GM12891 (cell line): ENCODE measurements around the gene SAP30BP.

Experiments used
- POLR2A ChIP-seq: IDR thresholded peaks from 2 replicates; pipeline ENCODE4 v1.6.1; 2011; ENCODE audit warnings: low read depth, low read length, control low read depth
- POLR2AphosphoS5 ChIP-seq: IDR thresholded peaks from 2 replicates; pipeline ENCODE4 v1.6.1; 2011; ENCODE audit warnings: low read depth, low read length, control low read depth

GRCh38 chr17:75695141-75695829 lies 28.1 kb downstream of the SAP30BP start:
- TF ChIP-seq POLR2A (no peak), POLR2AphosphoS5 (no peak)
